Colonic mucosa (tissue), 4 donors: ENCODE measurements around the gene ZMIZ1. TPM values are rescaled to one million over a fixed set of nuclear protein-coding genes. Genes with fewer than 3 reads are reported as not detected.
A peak's percentile ranks its signal among the peaks of the same experiment; 100 is the strongest.

Source experiments
- DNase-seq: peaks from one replicate; pipeline ENCODE4 v3.0.0-alpha.2; 2020
- H3K27ac ChIP-seq: fragments of 200-600 bp; one replicate; pipeline ENCODE4 v1.8.0; 2021
- H3K27me3 ChIP-seq: fragments of 200-600 bp; one replicate; pipeline ENCODE4 v1.8.0; 2021
- H3K36me3 ChIP-seq: fragments of 200-600 bp; one replicate; pipeline ENCODE4 v1.8.0; 2021
- H3K4me1 ChIP-seq: fragments of 200-600 bp; one replicate; pipeline ENCODE4 v1.8.0; 2021; ENCODE audit warnings: mild to moderate bottlenecking
- H3K4me3 ChIP-seq: fragments of 200-600 bp; one replicate; pipeline ENCODE4 v1.8.0; 2021
- H3K9ac ChIP-seq, 2 donors: one replicate each; pipeline ENCODE4 v1.7.0; 2013; ENCODE audit warnings: control low read depth in 2 of 2, low read depth in 2 of 2, low read length in 2 of 2
- H3K9me3 ChIP-seq: fragments of 200-600 bp; one replicate; pipeline ENCODE4 v1.8.0; 2021
- intact Hi-C: fragments of 100-400 bp; cut with DNase I; formaldehyde crosslinking; loops from one replicate; pipeline ENCODE4 v1.14.1; 2022
- total RNA-seq, 2 donors: library from RNA; stranded (reverse); fragmentation: NEBNext Ultra II Directional in 1 of 2; extraction: Animal tissue kit (Norgen Biotek cat#: 25700) in 1 of 2; gene quantifications; one replicate each; pipeline ENCODE4 v1.2.1, GENCODE V29; 2021
- TF ChIP-seq, protein P1 (sequence below): fragments of 200-600 bp; IDR thresholded peaks from one replicate; pipeline ENCODE4 v1.8.0; 2022; ENCODE audit warnings: antibody characterized with exemption, mild to moderate bottlenecking
- donor health status: healthy.
- donor health status: DM: no; HTN: no; CAD: no.
- donor health status: DM: no; HTN: no; CAD: no.

The ZMIZ1 gene
- total RNA-seq, 2 donors from 2014 or later = 51.0 to 54.0 TPM

DNA sequence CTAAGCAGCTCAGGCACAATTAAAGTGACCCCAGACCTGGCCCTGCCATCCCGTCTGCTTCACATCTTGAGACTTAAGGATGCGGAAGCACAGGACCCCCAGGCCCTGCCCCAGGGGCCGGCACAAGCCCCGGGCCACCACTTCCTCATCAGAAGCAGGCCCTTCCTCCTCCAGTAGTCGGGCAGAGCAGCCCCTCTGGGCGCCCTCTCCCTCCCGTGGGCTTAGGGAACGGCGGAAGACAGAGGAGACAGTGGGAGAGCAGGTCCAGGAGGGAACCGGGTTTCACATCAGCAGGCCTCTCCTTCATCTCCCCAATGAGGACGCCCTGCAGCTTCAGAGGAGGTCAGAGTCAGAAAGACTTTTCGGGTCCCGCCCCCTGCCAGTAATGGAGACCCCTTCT lies 142.8 kb downstream of the ZMIZ1 start:
- no peaks in the 10 kb centered on the region for H3K9me3 ChIP-seq
- intact Hi-C loops = no loop called here
- H3K27me3 ChIP-seq = no peaks in the 10 kb centered on the region
- peaks cover 5% of the 10 kb centered on the region for H3K36me3 ChIP-seq
- TF ChIP-seq, protein P1, sequence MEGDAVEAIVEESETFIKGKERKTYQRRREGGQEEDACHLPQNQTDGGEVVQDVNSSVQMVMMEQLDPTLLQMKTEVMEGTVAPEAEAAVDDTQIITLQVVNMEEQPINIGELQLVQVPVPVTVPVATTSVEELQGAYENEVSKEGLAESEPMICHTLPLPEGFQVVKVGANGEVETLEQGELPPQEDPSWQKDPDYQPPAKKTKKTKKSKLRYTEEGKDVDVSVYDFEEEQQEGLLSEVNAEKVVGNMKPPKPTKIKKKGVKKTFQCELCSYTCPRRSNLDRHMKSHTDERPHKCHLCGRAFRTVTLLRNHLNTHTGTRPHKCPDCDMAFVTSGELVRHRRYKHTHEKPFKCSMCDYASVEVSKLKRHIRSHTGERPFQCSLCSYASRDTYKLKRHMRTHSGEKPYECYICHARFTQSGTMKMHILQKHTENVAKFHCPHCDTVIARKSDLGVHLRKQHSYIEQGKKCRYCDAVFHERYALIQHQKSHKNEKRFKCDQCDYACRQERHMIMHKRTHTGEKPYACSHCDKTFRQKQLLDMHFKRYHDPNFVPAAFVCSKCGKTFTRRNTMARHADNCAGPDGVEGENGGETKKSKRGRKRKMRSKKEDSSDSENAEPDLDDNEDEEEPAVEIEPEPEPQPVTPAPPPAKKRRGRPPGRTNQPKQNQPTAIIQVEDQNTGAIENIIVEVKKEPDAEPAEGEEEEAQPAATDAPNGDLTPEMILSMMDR = no peak
- no peak overlapping the region for H3K9ac ChIP-seq
- no peak overlapping the region for H3K4me3 ChIP-seq
- DNase-seq = no peak
- H3K27ac ChIP-seq = no peak overlapping the region
- H3K4me1 ChIP-seq = no peaks in the 10 kb centered on the region

DNA sequence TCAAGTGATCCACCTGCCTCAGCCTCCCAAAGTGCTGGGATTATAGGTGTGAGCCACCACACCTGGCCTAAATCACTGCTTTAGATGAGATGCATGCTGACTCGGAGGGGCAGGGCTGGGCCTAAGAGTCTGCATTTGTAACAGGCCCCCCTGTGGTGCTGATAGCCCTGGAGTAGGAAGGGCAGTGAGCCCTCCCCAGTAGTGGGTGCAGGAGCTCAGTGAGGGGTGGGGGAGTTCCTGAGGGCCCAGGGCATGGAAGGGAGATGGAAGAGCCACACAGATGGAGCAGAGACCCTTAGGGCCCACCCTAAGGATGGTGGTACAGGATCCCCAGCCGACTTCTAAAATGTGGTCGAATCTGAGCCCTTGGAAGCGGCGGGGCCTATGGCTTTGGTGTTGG lies 146.8 kb downstream of the ZMIZ1 start:
- H3K36me3 ChIP-seq = peaks cover 8% of the 10 kb centered on the region
- no peaks in the 10 kb centered on the region for H3K4me1 ChIP-seq
- TF ChIP-seq, protein P1 = no peak
- H3K4me3 ChIP-seq = no peak overlapping the region
- no peaks in the 10 kb centered on the region for H3K27me3 ChIP-seq
- intact Hi-C loops = no loop called here
- no peaks in the 10 kb centered on the region for H3K9me3 ChIP-seq
- no peak for DNase-seq
- H3K27ac ChIP-seq = no peak overlapping the region
- H3K9ac ChIP-seq = no peak overlapping the region

DNA sequence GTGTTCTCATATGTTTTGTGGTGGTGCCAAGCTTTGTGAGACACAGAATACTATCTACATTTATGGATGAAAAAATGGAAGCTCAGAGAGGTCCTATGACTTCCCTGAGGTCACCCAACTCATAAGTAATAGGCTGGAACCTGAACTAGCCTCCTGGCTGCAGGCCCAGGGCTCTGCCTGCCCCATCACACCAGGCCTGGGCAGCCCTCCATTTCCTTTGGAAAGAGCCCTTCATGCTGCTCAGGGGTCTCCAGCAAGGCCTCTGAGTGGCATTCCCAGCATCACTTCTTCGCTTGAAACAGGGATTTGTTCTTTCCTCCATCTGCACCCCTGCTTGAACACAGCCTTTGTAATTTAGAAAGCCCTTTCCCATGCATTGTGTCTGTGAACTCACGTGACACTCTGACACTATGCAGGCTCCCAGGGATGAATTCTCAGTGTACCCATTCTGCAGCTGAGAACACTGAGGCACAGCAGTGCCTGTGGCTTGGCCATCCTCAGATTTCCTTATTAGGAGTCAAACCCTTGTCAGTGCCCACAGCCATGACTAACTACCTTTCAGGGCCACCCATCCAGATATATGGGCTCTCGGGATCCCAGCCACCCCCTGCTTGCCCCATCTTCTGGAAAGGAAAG lies 150.7 kb downstream of the ZMIZ1 start:
- Histone ChIP-seq H3K4me1 (peaks cover 3% of the 10 kb centered on the region), H3K4me3 (no peak overlapping the region), H3K36me3 (peaks cover 8% of the 10 kb centered on the region), H3K27me3 (no peaks in the 10 kb centered on the region), H3K9me3 (no peaks in the 10 kb centered on the region), H3K27ac (no peak overlapping the region), H3K9ac (no peak overlapping the region)
- TF ChIP-seq, protein P1 = no peak
- intact Hi-C loops = no loop called here
- no peak for DNase-seq

DNA sequence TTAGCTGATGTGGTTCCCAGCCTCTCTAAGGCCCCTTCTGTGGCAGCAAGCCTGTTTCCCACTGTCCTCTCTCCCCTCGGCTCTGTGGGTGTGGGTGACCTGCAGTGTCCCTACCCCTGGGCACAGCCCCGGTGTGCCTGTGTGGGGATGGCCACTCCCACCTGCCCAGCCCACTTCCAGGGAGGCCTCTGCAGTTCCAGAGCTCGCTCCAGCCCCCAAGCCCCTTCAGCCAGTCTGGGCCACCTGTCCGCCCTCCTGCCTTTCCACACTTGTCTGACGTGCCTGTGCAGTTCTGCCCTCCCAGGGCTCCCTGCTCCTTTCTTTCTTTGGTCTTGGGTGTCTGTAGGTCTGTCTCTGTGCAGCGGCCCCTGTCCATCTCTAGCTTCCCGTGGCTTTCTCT lies 151.5 kb downstream of the ZMIZ1 start:
- Histone ChIP-seq H3K9me3 (no peaks in the 10 kb centered on the region), H3K4me1 (peaks cover 3% of the 10 kb centered on the region), H3K27me3 (no peaks in the 10 kb centered on the region), H3K9ac (no peak overlapping the region), H3K4me3 (no peak overlapping the region), H3K36me3 (peaks cover 8% of the 10 kb centered on the region), H3K27ac (no peak overlapping the region)
- intact Hi-C loops = no loop called here
- no peak for DNase-seq
- TF ChIP-seq, protein P1 = no peak

DNA sequence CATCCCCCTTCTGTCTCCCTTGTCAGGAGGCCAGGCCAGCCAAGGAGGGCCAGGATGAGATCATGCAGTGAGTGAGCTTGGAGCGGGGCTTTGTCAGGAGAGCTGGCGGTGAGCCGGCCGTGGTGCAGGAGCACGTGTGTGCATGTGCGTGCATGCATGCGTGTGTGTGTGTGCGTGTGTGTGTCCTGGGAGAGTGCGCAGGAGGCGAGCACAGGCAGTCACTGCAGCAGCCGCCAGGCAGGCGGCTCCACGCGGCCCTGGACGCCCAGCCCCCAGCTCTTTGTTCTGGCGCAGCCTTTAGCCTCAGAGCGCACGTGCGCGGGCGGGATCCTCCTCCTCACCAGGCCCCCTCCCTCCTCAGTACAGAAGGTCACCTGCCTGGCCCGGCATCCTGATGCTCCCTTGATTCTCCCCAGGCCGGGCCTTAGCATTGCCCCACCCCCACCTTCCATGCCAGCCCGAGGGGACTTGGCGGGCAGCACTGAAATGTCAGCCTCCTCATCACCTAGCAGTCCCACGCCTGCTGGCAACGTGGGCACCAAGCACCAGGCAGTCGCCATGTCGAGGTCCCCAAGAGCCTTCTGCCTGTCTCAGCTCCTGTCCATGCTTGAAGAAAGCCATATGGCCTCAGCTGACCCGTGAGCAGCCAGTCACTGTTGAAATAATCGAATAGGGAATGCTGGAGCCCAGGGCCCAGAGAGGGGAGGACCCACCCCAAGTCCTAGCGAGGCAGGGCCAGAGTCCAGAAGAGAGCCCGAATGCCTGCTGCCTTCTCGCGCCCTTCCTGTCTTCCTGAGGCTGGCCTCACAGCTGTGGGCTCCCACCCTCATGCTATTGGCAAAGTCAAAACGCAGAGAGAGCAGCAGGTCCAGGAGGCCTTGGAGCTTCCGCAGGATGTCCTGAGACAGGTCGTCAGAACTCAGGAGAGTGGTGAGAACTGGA lies 152.6 kb downstream of the ZMIZ1 start:
- TF ChIP-seq, protein P1 = no peak

More for the DNA sequence above, 152.6 kb downstream of the ZMIZ1 start:
- peak; percentile 41 for DNase-seq
- no peaks in the 10 kb centered on the region for H3K9me3 ChIP-seq
- peaks cover 5% of the 10 kb centered on the region for H3K36me3 ChIP-seq
- H3K27me3 ChIP-seq = no peaks in the 10 kb centered on the region
- peaks cover 3% of the 10 kb centered on the region for H3K4me1 ChIP-seq
- intact Hi-C loops = no loop called here
- no peak overlapping the region for H3K9ac ChIP-seq
- no peak overlapping the region for H3K27ac ChIP-seq
- no peak overlapping the region for H3K4me3 ChIP-seq
